Tibial artery (tissue), 4 donors: ENCODE data around the gene RNLS.

Experiments used
- DNase-seq, 2 donors: peaks; one replicate each; pipeline ENCODE4 v3.0.0-alpha.2; 2019
- H3K27ac ChIP-seq, 2 donors: fragments of 200-600 bp; sonication (generic) in 1 of 2; 1 replicate in 1 of 2; 2 replicates in 1 of 2; pipeline ENCODE4 v1.5.1; 2018 to 2019; ENCODE audit warnings: mild to moderate bottlenecking in 1 of 2
- H3K27me3 ChIP-seq, 2 donors: fragments of 200-600 bp; sonication (generic) in 1 of 2; one replicate each; pipeline versions ENCODE4 v1.5.1 to v1.6.0; 2016 to 2019
- H3K36me3 ChIP-seq, 3 donors: fragments of 200-600 bp; sonication (generic) in 2 of 3; one replicate each; pipeline ENCODE4 v1.5.1; 2016 to 2019; ENCODE audit warnings: mild to moderate bottlenecking in 2 of 3
- H3K4me1 ChIP-seq, 4 donors: fragments of 200-600 bp; sonication (generic) in 2 of 4; 1 replicate in 3 of 4; 2 replicates in 1 of 4; pipeline ENCODE4 v1.5.1; 2016 to 2019
- H3K4me3 ChIP-seq, 2 donors: fragments of 200-600 bp; sonication (generic) in 1 of 2; 1 replicate in 1 of 2; 2 replicates in 1 of 2; pipeline ENCODE4 v1.5.1; 2018 to 2019; ENCODE audit warnings: mild to moderate bottlenecking in 2 of 2
- H3K9me3 ChIP-seq, 3 donors: fragments of 200-600 bp; sonication (generic) in 1 of 3; one replicate each; pipeline ENCODE4 v1.5.1; 2016 to 2019
- intact Hi-C: fragments of 100-400 bp; cut with DNase I; formaldehyde crosslinking; loops from one replicate; pipeline ENCODE4 v1.15.0; 2023; ENCODE audit warnings: low total_unique reads
- TF ChIP-seq, protein P1 (sequence below), 2 experiments: fragments of 200-600 bp in 1 of 2; fragments of 450-650 bp in 1 of 2; IDR thresholded peaks; one replicate each; pipeline ENCODE4 v1.5.1; 2017 to 2019; ENCODE audit warnings: antibody characterized with exemption in 2 of 2, mild to moderate bottlenecking in 1 of 2, moderate library complexity in 1 of 2

Gene RNLS

DNA sequence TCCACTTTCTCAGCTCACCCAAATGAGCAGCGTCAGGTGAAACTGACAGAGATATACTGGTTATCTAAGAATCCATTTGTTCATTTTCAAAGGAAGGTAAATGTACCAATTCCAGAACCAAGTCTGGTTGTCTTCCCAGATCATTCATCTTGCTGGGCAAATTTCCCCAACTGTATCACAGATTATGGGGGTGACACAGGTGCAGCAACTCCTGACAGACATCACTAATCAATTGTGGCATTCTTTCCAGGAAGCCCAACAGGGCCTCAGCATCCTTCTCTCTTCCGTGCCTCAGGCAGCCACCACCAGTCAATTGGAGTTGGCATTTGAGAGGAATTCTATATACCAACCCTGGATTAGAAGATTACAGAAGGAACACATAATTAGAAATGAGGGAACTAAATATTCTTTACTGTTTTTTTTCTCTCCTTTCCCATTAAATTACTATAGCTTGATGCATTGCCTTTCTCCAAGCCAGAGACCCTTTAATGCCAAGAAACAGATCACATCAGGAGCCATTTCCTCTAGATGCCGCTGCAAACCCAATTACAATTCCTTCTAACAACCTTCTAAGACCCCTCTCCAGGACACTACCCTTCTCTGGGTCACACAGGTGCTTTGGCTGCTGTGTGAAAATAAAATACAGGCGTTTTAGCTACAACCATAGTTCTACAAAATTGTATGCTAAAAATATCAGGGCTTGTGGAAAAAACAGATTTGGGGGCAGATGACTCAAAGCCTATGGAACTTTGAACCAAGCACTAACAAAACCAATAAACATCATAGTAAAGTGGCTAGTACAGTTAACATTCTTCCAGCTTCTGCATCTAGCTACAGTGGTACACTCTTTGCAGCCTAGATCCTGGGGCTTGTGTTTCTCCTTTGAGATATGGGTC lies 291.6 kb downstream of the RNLS start:
- peaks cover 0 to 3% (median 0%) of the 10 kb centered on the region in 4 donors for H3K4me1 ChIP-seq
- DNase-seq, result no peak

DNA sequence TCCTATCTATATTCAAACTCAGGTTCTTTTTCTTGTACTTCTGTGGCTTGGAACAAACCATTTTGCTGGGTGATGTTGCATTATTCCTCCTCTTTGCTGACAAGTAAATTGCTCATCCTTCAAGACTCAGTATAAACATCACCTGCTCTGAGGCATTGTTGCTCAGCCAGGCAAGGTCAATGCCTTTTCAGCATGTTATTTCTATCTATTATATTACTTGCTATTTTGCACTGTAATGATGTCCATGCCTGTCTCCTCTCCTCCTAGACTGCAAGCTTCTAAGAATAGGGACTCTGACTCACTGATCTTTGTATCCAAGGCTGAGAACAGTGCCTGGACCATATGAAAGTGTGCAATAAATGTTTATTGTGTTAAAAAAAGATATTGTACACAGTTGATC lies 293.8 kb downstream of the RNLS start:
- Histone ChIP-seq H3K4me1 (peaks cover 0 to 3% (median 0%) of the 10 kb centered on the region in 4 donors), H3K4me3 (no peak overlapping the region), H3K9me3 (no peaks in the 10 kb centered on the region), H3K27ac (no peak overlapping the region), H3K27me3 (no peaks in the 10 kb centered on the region), H3K36me3 (no peaks in the 10 kb centered on the region)
- intact Hi-C loops, result no loop called here
- DNase-seq, result no peak
- TF ChIP-seq, protein P1, sequence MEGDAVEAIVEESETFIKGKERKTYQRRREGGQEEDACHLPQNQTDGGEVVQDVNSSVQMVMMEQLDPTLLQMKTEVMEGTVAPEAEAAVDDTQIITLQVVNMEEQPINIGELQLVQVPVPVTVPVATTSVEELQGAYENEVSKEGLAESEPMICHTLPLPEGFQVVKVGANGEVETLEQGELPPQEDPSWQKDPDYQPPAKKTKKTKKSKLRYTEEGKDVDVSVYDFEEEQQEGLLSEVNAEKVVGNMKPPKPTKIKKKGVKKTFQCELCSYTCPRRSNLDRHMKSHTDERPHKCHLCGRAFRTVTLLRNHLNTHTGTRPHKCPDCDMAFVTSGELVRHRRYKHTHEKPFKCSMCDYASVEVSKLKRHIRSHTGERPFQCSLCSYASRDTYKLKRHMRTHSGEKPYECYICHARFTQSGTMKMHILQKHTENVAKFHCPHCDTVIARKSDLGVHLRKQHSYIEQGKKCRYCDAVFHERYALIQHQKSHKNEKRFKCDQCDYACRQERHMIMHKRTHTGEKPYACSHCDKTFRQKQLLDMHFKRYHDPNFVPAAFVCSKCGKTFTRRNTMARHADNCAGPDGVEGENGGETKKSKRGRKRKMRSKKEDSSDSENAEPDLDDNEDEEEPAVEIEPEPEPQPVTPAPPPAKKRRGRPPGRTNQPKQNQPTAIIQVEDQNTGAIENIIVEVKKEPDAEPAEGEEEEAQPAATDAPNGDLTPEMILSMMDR (IDR thresholded peaks at IDR 0.05), result no peak

More for the DNA sequence above, 291.6 kb downstream of the RNLS start:
- intact Hi-C loops, result no loop called here
- Histone ChIP-seq H3K36me3 (no peaks in the 10 kb centered on the region), H3K9me3 (no peaks in the 10 kb centered on the region), H3K27me3 (no peaks in the 10 kb centered on the region), H3K27ac (no peak overlapping the region), H3K4me3 (no peak overlapping the region)
- TF ChIP-seq, protein P1 (IDR thresholded peaks at IDR 0.05), result no peak

DNA sequence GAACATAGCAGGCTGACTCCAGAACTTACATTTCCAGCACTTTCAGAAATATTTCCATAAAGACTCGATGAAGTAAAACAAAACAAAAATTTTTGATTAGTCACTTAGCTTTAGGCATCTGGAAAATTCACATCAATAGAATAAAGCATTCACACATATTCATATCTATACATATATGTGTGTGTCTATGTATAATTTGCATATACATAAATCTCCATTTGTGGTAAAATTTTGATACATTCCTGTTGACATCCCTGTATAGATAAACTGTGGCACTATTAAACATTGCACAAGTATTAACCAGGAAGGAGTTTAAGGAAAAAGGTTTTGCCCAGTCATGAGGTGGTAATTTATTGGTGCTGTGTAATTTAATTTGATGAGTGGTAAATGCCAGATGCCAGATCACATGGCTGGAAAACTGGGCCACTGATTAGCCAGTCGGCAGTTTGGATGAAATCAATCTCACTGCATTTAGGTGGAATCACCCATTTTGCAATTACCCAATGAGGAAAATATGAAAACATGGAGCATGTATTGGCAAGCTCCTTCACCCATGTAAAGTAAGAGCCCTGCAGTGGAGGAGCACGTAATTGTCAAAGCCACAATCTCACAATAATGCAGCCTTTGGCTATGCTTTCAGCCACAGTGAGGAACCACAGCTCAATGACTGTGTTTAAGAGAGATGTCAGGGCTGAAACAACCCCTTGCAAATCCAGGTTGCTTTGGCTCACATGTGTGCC lies 294.6 kb downstream of the RNLS start:
- Histone ChIP-seq H3K4me3 (no peak overlapping the region), H3K36me3 (no peaks in the 10 kb centered on the region), H3K9me3 (no peaks in the 10 kb centered on the region), H3K27me3 (no peaks in the 10 kb centered on the region), H3K27ac (no peak overlapping the region), H3K4me1 (peaks cover 0 to 3% (median 0%) of the 10 kb centered on the region in 4 donors)
- TF ChIP-seq, protein P1 (IDR thresholded peaks at IDR 0.05), result no peak
- DNase-seq, result no peak
- intact Hi-C loops, result no loop called here

DNA sequence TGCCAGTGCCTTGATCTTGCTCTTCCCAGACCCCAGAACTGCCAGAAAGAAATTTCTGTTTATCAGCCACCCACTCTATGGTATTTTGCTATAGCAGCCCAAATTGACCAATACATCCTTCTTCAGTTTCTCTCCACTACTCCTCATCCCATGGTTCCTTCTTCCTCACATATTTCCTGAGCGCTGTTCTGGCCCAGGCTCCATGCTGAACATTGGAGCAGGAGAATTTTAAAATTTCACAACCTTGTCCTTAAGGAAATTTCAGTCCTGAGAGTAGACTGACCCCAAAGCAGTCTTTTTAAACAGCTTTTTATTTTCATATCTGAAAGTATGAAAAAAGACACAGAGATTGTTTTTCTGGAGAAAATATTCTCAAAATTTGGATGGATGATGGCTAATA lies 297.1 kb downstream of the RNLS start:
- Histone ChIP-seq H3K9me3 (no peaks in the 10 kb centered on the region), H3K36me3 (no peaks in the 10 kb centered on the region)
- intact Hi-C loops, result no loop called here

DNA sequence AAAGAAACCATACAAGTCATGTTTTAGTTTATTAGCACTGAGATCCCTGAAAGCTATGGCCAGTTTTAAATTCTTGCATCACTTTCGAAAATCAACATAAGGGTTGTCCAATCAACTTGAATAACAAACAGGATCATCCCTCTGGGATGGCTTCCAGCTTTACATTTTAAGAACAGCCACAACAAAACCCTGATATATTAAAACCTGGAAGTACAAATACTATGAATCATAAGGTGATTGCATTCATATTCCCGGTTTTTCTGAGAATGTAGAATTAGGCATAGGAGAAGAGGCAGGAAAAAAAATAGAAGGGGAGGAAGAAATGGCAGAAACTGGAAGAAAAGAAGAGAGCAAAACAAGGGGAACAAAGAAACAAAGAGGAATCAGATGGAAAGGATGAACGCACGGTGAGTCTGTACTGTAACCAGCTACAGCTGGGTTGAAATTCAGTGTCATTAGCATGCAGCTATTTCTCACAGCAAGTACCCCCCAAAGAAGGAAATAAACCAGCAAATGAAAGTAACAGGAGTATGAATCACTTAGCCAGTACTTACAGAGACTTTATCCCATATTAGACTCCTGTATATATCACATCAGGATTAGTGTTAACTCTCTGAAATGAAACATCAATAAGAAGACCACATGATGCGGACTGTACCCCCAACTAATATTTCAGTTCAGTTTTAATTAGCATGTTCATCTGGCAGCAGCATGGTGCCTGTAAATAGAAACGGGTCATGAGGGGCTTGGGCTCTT lies 301.3 kb downstream of the RNLS start:
- no peak for DNase-seq
- no peaks in the 10 kb centered on the region for H3K27me3 ChIP-seq
- intact Hi-C loops, result no loop called here
- H3K36me3 ChIP-seq, result no peaks in the 10 kb centered on the region
- no peak overlapping the region for H3K4me3 ChIP-seq
- H3K27ac ChIP-seq, result no peak overlapping the region
- peaks cover 0 to 11% (median 3%) of the 10 kb centered on the region in 4 donors for H3K4me1 ChIP-seq
- no peaks in the 10 kb centered on the region for H3K9me3 ChIP-seq
- TF ChIP-seq, protein P1 (IDR thresholded peaks at IDR 0.05), result no peak

More for the DNA sequence above, 297.1 kb downstream of the RNLS start:
- DNase-seq, result no peak
- TF ChIP-seq, protein P1 (IDR thresholded peaks at IDR 0.05), result no peak
- peaks cover 0 to 11% (median 3%) of the 10 kb centered on the region in 4 donors for H3K4me1 ChIP-seq
- no peak overlapping the region for H3K4me3 ChIP-seq
- no peak overlapping the region for H3K27ac ChIP-seq
- H3K27me3 ChIP-seq, result no peaks in the 10 kb centered on the region
